Measurements from ENCODE around the gene GALNT2. TPM values are rescaled to one million over a fixed set of nuclear protein-coding genes. Genes with fewer than 3 reads are reported as not detected.

GALNT2 gene
- total RNA-seq, 3 donors from 2014 or later = 29.5 to 59.1 (median 55.2) TPM

GRCh38 chr1:230226814-230227213, 159.8 kb downstream of the GALNT2 start:
- TF ChIP-seq, protein P1, sequence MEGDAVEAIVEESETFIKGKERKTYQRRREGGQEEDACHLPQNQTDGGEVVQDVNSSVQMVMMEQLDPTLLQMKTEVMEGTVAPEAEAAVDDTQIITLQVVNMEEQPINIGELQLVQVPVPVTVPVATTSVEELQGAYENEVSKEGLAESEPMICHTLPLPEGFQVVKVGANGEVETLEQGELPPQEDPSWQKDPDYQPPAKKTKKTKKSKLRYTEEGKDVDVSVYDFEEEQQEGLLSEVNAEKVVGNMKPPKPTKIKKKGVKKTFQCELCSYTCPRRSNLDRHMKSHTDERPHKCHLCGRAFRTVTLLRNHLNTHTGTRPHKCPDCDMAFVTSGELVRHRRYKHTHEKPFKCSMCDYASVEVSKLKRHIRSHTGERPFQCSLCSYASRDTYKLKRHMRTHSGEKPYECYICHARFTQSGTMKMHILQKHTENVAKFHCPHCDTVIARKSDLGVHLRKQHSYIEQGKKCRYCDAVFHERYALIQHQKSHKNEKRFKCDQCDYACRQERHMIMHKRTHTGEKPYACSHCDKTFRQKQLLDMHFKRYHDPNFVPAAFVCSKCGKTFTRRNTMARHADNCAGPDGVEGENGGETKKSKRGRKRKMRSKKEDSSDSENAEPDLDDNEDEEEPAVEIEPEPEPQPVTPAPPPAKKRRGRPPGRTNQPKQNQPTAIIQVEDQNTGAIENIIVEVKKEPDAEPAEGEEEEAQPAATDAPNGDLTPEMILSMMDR (IDR thresholded peaks at IDR 0.05) = no peak
- no peak overlapping the region for H3K4me3 ChIP-seq
- no peak for ATAC-seq
- H3K4me1 ChIP-seq (ENCODE audit: low read depth) = peaks cover 10% of the 10 kb centered on the region
- intact Hi-C loops (cut with DNase I, micrococcal nuclease) = no loop called here
- DNase-seq = no peak
- H3K9me3 ChIP-seq = no peaks in the 10 kb centered on the region
- H3K36me3 ChIP-seq (ENCODE audit: low read depth) = no peaks in the 10 kb centered on the region

DNA sequence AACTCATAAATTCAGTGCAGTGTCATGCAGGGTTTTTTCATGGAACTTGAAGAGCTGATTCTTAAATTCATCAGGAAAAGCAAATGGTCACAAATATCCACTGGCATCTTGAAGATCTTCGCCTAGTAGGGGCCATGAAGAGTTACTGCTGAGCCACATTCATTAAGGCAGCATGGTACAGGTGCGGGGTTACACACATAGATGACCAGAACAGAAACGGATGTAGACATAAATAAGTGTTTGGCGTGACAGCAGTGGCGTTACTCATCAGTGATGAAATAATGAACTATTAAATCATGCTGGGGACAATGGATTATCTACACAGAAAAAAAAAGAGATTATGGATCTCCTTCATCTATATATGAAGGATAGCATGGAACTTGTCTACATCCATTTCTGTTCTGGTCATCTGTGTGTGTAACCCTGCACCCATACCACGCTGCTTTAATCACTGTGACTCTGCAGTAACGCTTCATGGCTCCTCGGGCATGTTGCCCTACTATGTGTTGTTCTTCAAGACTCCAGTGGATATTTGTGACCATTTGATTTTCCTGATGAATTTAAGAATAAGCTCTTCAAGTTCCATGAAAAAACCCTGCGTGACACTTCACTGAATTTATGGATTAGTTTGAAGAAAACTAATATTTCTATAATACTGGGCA, 161.3 kb downstream of the GALNT2 start:
- peaks cover 10% of the 10 kb centered on the region for H3K4me1 ChIP-seq (ENCODE audit: low read depth)
- ATAC-seq (no peak), DNase-seq (no peak)
- H3K9me3 ChIP-seq = no peaks in the 10 kb centered on the region
- no peak overlapping the region for H3K4me3 ChIP-seq
- TF ChIP-seq, protein P1 (IDR thresholded peaks at IDR 0.05) = no peak
- intact Hi-C loops (cut with DNase I, micrococcal nuclease) = no loop called here
- no peaks in the 10 kb centered on the region for H3K36me3 ChIP-seq (ENCODE audit: low read depth)

DNA sequence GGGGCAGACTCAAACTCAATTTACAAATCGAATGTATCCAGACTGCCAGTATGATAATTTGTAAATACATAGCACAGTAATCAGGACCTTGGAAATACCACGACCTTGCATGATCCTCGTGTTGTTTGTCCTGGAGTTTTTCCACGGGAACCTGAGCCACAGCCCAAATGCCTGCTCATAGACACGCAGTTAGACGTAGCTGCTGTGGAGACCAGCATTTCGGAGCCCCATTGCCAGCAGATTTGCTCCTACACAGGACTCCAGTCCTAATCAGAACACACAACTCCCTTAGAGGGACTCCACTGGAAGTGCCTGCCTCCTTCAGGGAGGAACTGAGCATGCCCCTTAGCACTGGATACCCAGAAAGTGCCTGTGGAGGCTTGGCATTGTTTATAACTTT, 163.2 kb downstream of the GALNT2 start:
- intact Hi-C loops (cut with DNase I, micrococcal nuclease) = no loop called here
- Histone ChIP-seq H3K9me3 (no peaks in the 10 kb centered on the region), H3K4me1 (ENCODE audit: low read depth) (peaks cover 10% of the 10 kb centered on the region), H3K36me3 (ENCODE audit: low read depth) (no peaks in the 10 kb centered on the region), H3K4me3 (no peak overlapping the region)
- ATAC-seq (no peak), DNase-seq (no peak)
- TF ChIP-seq, protein P1 (IDR thresholded peaks at IDR 0.05) = no peak

DNA sequence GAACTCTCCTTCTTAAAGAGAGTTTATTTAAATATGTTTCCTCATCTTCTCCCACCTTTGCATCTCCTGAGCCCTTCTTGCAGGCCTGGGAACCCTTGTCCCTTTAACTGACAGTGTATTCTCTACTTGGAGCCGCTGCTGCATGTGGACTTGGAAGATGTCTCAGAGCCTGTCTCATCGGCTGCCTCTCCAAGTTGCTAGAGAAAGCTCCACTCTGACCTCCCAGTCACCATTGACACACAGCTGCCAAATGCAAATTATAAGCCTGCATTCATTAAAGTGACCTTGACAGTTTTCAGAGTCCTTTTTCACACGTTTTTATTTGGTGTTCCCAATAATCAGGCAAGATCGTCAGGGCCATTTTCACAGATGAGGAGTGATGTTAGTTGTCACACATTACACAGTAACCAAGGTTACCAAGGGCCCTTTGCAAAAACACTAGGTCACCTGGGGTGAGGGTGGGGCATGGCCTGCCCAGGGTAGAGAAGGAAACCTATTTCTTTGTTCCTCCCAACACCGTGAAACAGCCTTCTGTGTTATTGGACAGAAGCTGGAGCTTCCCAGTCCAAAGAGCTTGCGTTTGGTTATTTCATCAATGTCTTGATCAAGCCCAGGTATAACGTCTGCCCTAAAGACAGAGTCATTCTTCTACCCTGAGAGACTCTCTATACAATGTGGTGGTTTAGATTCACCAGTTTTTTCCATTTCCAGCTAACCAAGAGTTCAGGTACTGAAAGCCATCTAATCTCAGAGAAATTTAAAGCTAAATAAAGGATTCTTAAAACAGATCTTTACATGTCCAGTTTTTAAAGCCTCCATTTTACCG, 164.1 kb downstream of the GALNT2 start:
- ATAC-seq (peak; percentile 94), DNase-seq (peak in 2 of 3 donors; percentile 48 to 68)
- intact Hi-C loops (cut with DNase I, micrococcal nuclease) = no loop called here
- peaks cover 10% of the 10 kb centered on the region for H3K4me1 ChIP-seq (ENCODE audit: low read depth)
- H3K9me3 ChIP-seq = no peaks in the 10 kb centered on the region
- H3K4me3 ChIP-seq = no peak overlapping the region
- no peaks in the 10 kb centered on the region for H3K36me3 ChIP-seq (ENCODE audit: low read depth)
- TF ChIP-seq, protein P1 (IDR thresholded peaks at IDR 0.05) = no peak

GRCh38 chr1:230231774-230232145, 164.7 kb downstream of the GALNT2 start:
- no peaks in the 10 kb centered on the region for H3K36me3 ChIP-seq (ENCODE audit: low read depth)
- no peaks in the 10 kb centered on the region for H3K9me3 ChIP-seq
- peaks cover 10% of the 10 kb centered on the region for H3K4me1 ChIP-seq (ENCODE audit: low read depth)
- TF ChIP-seq, protein P1 (IDR thresholded peaks at IDR 0.05) = no peak
- intact Hi-C loops (cut with DNase I, micrococcal nuclease) = no loop called here
- DNase-seq (peak; percentile 83 to 92 (median 84)), ATAC-seq (peak; percentile 97)
- H3K4me3 ChIP-seq = no peak overlapping the region

Measured in mucosa of descending colon (tissue), 3 donors.